GM12878 (cell line): Measurements from ENCODE around the gene CREB5. TPM values are rescaled to one million over a fixed set of nuclear protein-coding genes. Genes with fewer than 3 reads are reported as not detected.

Experiments used
- BCL3 ChIP-seq: IDR thresholded peaks from 2 replicates; pipeline ENCODE4 v1.6.1; 2011; ENCODE audit warnings: borderline replicate concordance, low read depth, mild to moderate bottlenecking, moderate library complexity, low read length; ENCODE audit not compliant: insufficient read depth, poor library complexity, severe bottlenecking
- EZH2 ChIP-seq: IDR thresholded peaks from 2 replicates; pipeline ENCODE4 v1.6.1; 2012; ENCODE audit warnings: low read depth, mild to moderate bottlenecking, control low read depth, inconsistent platforms, low read length, borderline replicate concordance; ENCODE audit not compliant: control insufficient read depth
- MXI1 ChIP-seq: fragments of 150-350 bp; IDR thresholded peaks from 2 replicates; pipeline ENCODE4 v1.6.1; 2011; ENCODE audit warnings: low read depth, mild to moderate bottlenecking, inconsistent platforms, low read length, improper control_type of control experiment
- SMAD1 ChIP-seq: fragments of 450-650 bp; IDR thresholded peaks from 2 replicates; pipeline ENCODE4 v1.6.1; 2018; ENCODE audit warnings: mild to moderate bottlenecking, low read depth; ENCODE audit not compliant: partially characterized antibody
- SUZ12 ChIP-seq: fragments of 200-600 bp; sonication (generic); IDR thresholded peaks from one replicate; pipeline ENCODE4 v1.6.1; 2018; ENCODE audit warnings: antibody characterized with exemption, mild to moderate bottlenecking; ENCODE audit not compliant: unreplicated experiment
- TAF1 ChIP-seq: IDR thresholded peaks from 2 replicates; pipeline ENCODE4 v1.6.1; 2011; ENCODE audit warnings: mild to moderate bottlenecking, low read depth, low read length, borderline replicate concordance
- polyA plus RNA-seq, 11 experiments: library from polyadenylated mRNA; depleted of rRNA in 4 of 11; unstranded in 6 of 11; stranded (reverse) in 5 of 11; fragments of >200 nt; fragmentation: Nextera tagmentation in 4 of 11; fragmentation: Illumina TruSeq in 1 of 11; extraction: Ambion mirVana in 4 of 11; extraction: Trizol in 1 of 11; gene quantifications; 1 replicate in 1 of 11; 2 replicates in 10 of 11; pipeline versions ENCODE4 v1.2.1 to v1.2.3, GENCODE V29; 2011 to 2016; ENCODE audit warnings: inconsistent platforms in 2 of 11, missing spikeins in 2 of 11, low read depth in 1 of 11
- total RNA-seq, 4 experiments: library from RNA; depleted of rRNA in 3 of 4; stranded (reverse); fragments of >200 nt in 3 of 4; fragmentation: Illumina TruSeq in 1 of 4; extraction: Trizol in 1 of 4; gene quantifications; 2 replicates each; pipeline versions ENCODE4 v1.2.1 to v1.2.3, GENCODE V29; 2013 to 2021
- TF ChIP-seq, protein P1 (sequence below): fragments of 450-650 bp; IDR thresholded peaks from 2 replicates; pipeline ENCODE4 v1.6.1; 2016; ENCODE audit warnings: mild to moderate bottlenecking, moderate library complexity, borderline replicate concordance

CREB5 gene
- total and polyA plus RNA-seq, 10 of the 15 experiments (the other 5 are each of a cell fraction or from before 2014, with no cell fraction given) = 12.9 to 74.1 (median 53.0) TPM

DNA sequence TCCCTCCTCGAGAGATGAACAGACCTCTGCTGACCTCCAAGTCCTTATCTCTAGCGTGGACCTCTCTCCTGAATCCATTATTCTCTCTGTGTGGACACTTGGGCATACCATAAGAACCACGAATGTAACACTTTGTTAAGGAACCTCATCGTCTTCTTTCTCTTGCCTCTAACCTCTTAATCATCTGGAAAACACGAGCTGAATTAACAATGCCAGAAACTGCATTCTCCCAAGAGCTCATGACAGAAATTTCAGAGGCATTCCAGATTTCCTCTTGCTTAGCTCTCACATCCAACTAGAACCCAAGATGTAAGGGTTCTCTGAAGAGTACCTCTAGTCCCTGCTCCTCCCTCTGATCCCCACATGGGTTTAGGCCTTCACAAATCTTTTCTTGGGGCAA is 444.3 kb downstream of the CREB5 start (continued):
- no peak for TF ChIP-seq EZH2
- TF ChIP-seq BCL3 = no peak
- no peak for TF ChIP-seq MXI1
- TF ChIP-seq, protein P1, sequence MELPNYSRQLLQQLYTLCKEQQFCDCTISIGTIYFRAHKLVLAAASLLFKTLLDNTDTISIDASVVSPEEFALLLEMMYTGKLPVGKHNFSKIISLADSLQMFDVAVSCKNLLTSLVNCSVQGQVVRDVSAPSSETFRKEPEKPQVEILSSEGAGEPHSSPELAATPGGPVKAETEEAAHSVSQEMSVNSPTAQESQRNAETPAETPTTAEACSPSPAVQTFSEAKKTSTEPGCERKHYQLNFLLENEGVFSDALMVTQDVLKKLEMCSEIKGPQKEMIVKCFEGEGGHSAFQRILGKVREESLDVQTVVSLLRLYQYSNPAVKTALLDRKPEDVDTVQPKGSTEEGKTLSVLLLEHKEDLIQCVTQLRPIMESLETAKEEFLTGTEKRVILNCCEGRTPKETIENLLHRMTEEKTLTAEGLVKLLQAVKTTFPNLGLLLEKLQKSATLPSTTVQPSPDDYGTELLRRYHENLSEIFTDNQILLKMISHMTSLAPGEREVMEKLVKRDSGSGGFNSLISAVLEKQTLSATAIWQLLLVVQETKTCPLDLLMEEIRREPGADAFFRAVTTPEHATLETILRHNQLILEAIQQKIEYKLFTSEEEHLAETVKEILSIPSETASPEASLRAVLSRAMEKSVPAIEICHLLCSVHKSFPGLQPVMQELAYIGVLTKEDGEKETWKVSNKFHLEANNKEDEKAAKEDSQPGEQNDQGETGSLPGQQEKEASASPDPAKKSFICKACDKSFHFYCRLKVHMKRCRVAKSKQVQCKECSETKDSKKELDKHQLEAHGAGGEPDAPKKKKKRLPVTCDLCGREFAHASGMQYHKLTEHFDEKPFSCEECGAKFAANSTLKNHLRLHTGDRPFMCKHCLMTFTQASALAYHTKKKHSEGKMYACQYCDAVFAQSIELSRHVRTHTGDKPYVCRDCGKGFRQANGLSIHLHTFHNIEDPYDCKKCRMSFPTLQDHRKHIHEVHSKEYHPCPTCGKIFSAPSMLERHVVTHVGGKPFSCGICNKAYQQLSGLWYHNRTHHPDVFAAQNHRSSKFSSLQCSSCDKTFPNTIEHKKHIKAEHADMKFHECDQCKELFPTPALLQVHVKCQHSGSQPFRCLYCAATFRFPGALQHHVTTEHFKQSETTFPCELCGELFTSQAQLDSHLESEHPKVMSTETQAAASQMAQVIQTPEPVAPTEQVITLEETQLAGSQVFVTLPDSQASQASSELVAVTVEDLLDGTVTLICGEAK = no peak
- TF ChIP-seq SMAD1 = no peak
- no peak for TF ChIP-seq TAF1
- no peak for TF ChIP-seq SUZ12
